ENCODE data around the gene BIVM.

BIVM gene

GRCh38 chr13:102812611-102813287, 13.8 kb downstream of the BIVM start:
- no peak overlapping the region for H3K4ac ChIP-seq (ENCODE audit: low read depth, low read length)

GRCh38 chr13:102814025-102814607, 15.2 kb downstream of the BIVM start:
- H3K23ac ChIP-seq (ENCODE audit: low read length) = no peak overlapping the region
- H3K18ac ChIP-seq (ENCODE audit: low read length) = no peak overlapping the region
- H3K27me3 ChIP-seq (ENCODE audit: insufficient read depth, low read length, poor library complexity) = peaks cover 1% of the 10 kb centered on the region
- H3K9ac ChIP-seq (ENCODE audit: low read length) = no peak overlapping the region
- no peak overlapping the region for H3K56ac ChIP-seq (ENCODE audit: low read length)
- H3K79me2 ChIP-seq (ENCODE audit: control insufficient read depth, insufficient read depth, low read length) = no peaks in the 10 kb centered on the region
- no peak overlapping the region for H3K4me2 ChIP-seq (ENCODE audit: low read length)
- H3K4ac ChIP-seq (ENCODE audit: low read depth, low read length) = no peak overlapping the region
- no peak overlapping the region for H2BK5ac ChIP-seq (ENCODE audit: low read length)
- no CpG with 5 or more reads among the region's 7 CpGs for WGBS (ENCODE audit: extremely low coverage, insufficient coverage, low lambda C conversion rate)
- no peak overlapping the region for H4K8ac ChIP-seq (ENCODE audit: low read depth, low read length)
- no peak overlapping the region for H3K27ac ChIP-seq (ENCODE audit: low read depth, low read length)
- H2BK120ac ChIP-seq (ENCODE audit: low read depth, low read length) = no peak overlapping the region
- no peak overlapping the region for H4K5ac ChIP-seq (ENCODE audit: low read length)
- H3K36me3 ChIP-seq (ENCODE audit: control insufficient read depth, insufficient read depth, low read length) = no peaks in the 10 kb centered on the region
- H3K4me1 ChIP-seq (ENCODE audit: control insufficient read depth, low read depth, low read length) = peaks cover 2% of the 10 kb centered on the region
- no peak overlapping the region for H2BK15ac ChIP-seq (replicated peaks; ENCODE audit: low read depth)
- no peak overlapping the region for H2AK5ac ChIP-seq (ENCODE audit: low read length)
- DNase-seq = no peak
- H3K79me1 ChIP-seq (ENCODE audit: low read length) = no peaks in the 10 kb centered on the region
- no peak overlapping the region for H3K4me3 ChIP-seq (ENCODE audit: low read length)

More at GRCh38 chr13:102812611-102813287, 13.8 kb downstream of the BIVM start:
- Histone ChIP-seq H2BK15ac (replicated peaks; ENCODE audit: low read depth) (no peak overlapping the region), H4K8ac (ENCODE audit: low read depth, low read length) (no peak overlapping the region), H3K9ac (ENCODE audit: low read length) (no peak overlapping the region), H2AK5ac (ENCODE audit: low read length) (no peak overlapping the region), H3K36me3 (ENCODE audit: control insufficient read depth, insufficient read depth, low read length) (no peaks in the 10 kb centered on the region), H3K56ac (ENCODE audit: low read length) (no peak overlapping the region), H3K4me2 (ENCODE audit: low read length) (no peak overlapping the region), H3K79me1 (ENCODE audit: low read length) (no peaks in the 10 kb centered on the region), H4K5ac (ENCODE audit: low read length) (no peak overlapping the region), H3K27ac (ENCODE audit: low read depth, low read length) (no peak overlapping the region), H3K18ac (ENCODE audit: low read length) (no peak overlapping the region), H3K79me2 (ENCODE audit: control insufficient read depth, insufficient read depth, low read length) (no peaks in the 10 kb centered on the region), H2BK120ac (ENCODE audit: low read depth, low read length) (no peak overlapping the region), H2BK5ac (ENCODE audit: low read length) (no peak overlapping the region), H3K23ac (ENCODE audit: low read length) (no peak overlapping the region), H3K4me3 (ENCODE audit: low read length) (no peak overlapping the region), H3K4me1 (ENCODE audit: control insufficient read depth, low read depth, low read length) (peaks cover 2% of the 10 kb centered on the region), H3K27me3 (ENCODE audit: insufficient read depth, low read length, poor library complexity) (peaks cover 1% of the 10 kb centered on the region)
- DNase-seq = peak; percentile 29

- Histone ChIP-seq H3K27ac (ENCODE audit: low read depth, low read length) (no peak overlapping the region), H2BK120ac (ENCODE audit: low read depth, low read length) (no peak overlapping the region), H3K18ac (ENCODE audit: low read length) (no peak overlapping the region), H2BK5ac (ENCODE audit: low read length) (no peak overlapping the region), H3K27me3 (ENCODE audit: insufficient read depth, low read length, poor library complexity) (peaks cover 1% of the 10 kb centered on the region), H3K9ac (ENCODE audit: low read length) (no peak overlapping the region), H2BK15ac (replicated peaks; ENCODE audit: low read depth) (no peak overlapping the region), H4K5ac (ENCODE audit: low read length) (no peak overlapping the region), H3K79me1 (ENCODE audit: low read length) (no peaks in the 10 kb centered on the region), H3K4ac (ENCODE audit: low read depth, low read length) (no peak overlapping the region), H3K36me3 (ENCODE audit: control insufficient read depth, insufficient read depth, low read length) (no peaks in the 10 kb centered on the region), H3K23ac (ENCODE audit: low read length) (no peak overlapping the region), H3K56ac (ENCODE audit: low read length) (no peak overlapping the region), H3K4me3 (ENCODE audit: low read length) (no peak overlapping the region), H3K4me1 (ENCODE audit: control insufficient read depth, low read depth, low read length) (peaks cover 2% of the 10 kb centered on the region), H4K8ac (ENCODE audit: low read depth, low read length) (no peak overlapping the region), H3K4me2 (ENCODE audit: low read length) (no peak overlapping the region), H2AK5ac (ENCODE audit: low read length) (no peak overlapping the region), H3K79me2 (ENCODE audit: control insufficient read depth, insufficient read depth, low read length) (no peaks in the 10 kb centered on the region)
- no CpG with 5 or more reads among the region's 6 CpGs for WGBS (ENCODE audit: extremely low coverage, insufficient coverage, low lambda C conversion rate)
- no peak for DNase-seq
Observed at GRCh38 chr13:102814793-102815192, 15.9 kb downstream of the BIVM start.

GRCh38 chr13:102815788-102816187, 16.9 kb downstream of the BIVM start:
- Histone ChIP-seq H3K79me2 (ENCODE audit: control insufficient read depth, insufficient read depth, low read length) (no peaks in the 10 kb centered on the region), H2BK120ac (ENCODE audit: low read depth, low read length) (no peak overlapping the region), H3K4ac (ENCODE audit: low read depth, low read length) (no peak overlapping the region), H3K4me2 (ENCODE audit: low read length) (no peak overlapping the region), H2AK5ac (ENCODE audit: low read length) (no peak overlapping the region), H3K4me1 (ENCODE audit: control insufficient read depth, low read depth, low read length) (peaks cover 2% of the 10 kb centered on the region), H3K23ac (ENCODE audit: low read length) (no peak overlapping the region), H2BK15ac (replicated peaks; ENCODE audit: low read depth) (no peak overlapping the region), H4K5ac (ENCODE audit: low read length) (no peak overlapping the region), H3K79me1 (ENCODE audit: low read length) (no peaks in the 10 kb centered on the region), H3K9ac (ENCODE audit: low read length) (no peak overlapping the region), H3K36me3 (ENCODE audit: control insufficient read depth, insufficient read depth, low read length) (no peaks in the 10 kb centered on the region), H4K8ac (ENCODE audit: low read depth, low read length) (no peak overlapping the region), H3K4me3 (ENCODE audit: low read length) (no peak overlapping the region), H3K27ac (ENCODE audit: low read depth, low read length) (no peak overlapping the region), H3K27me3 (ENCODE audit: insufficient read depth, low read length, poor library complexity) (peaks cover 1% of the 10 kb centered on the region), H3K18ac (ENCODE audit: low read length) (no peak overlapping the region), H2BK5ac (ENCODE audit: low read length) (no peak overlapping the region), H3K56ac (ENCODE audit: low read length) (peak overlapping the region; percentile 15)
- WGBS (ENCODE audit: extremely low coverage, insufficient coverage, low lambda C conversion rate) = no CpG with 5 or more reads among the region's 5 CpGs
- DNase-seq = no peak

GRCh38 chr13:102816708-102817107, 17.8 kb downstream of the BIVM start:
- Histone ChIP-seq H4K8ac (ENCODE audit: low read depth, low read length) (no peak overlapping the region), H3K79me2 (ENCODE audit: control insufficient read depth, insufficient read depth, low read length) (no peaks in the 10 kb centered on the region), H3K27ac (ENCODE audit: low read depth, low read length) (no peak overlapping the region), H3K4me3 (ENCODE audit: low read length) (no peak overlapping the region), H2AK5ac (ENCODE audit: low read length) (no peak overlapping the region), H3K18ac (ENCODE audit: low read length) (no peak overlapping the region), H3K4ac (ENCODE audit: low read depth, low read length) (no peak overlapping the region), H3K23ac (ENCODE audit: low read length) (no peak overlapping the region), H2BK5ac (ENCODE audit: low read length) (no peak overlapping the region), H2BK15ac (replicated peaks; ENCODE audit: low read depth) (no peak overlapping the region), H4K5ac (ENCODE audit: low read length) (no peak overlapping the region), H3K36me3 (ENCODE audit: control insufficient read depth, insufficient read depth, low read length) (no peaks in the 10 kb centered on the region), H3K9ac (ENCODE audit: low read length) (no peak overlapping the region), H3K79me1 (ENCODE audit: low read length) (no peaks in the 10 kb centered on the region), H3K27me3 (ENCODE audit: insufficient read depth, low read length, poor library complexity) (peaks cover 1% of the 10 kb centered on the region), H2BK120ac (ENCODE audit: low read depth, low read length) (no peak overlapping the region), H3K4me2 (ENCODE audit: low read length) (no peak overlapping the region), H3K4me1 (ENCODE audit: control insufficient read depth, low read depth, low read length) (peaks cover 2% of the 10 kb centered on the region), H3K56ac (ENCODE audit: low read length) (no peak overlapping the region)
- DNase-seq = no peak
- WGBS (ENCODE audit: extremely low coverage, insufficient coverage, low lambda C conversion rate) = no CpG with 5 or more reads among the region's 4 CpGs

GRCh38 chr13:102817241-102817640, 18.3 kb downstream of the BIVM start:
- Histone ChIP-seq H2BK15ac (replicated peaks; ENCODE audit: low read depth) (no peak overlapping the region), H4K8ac (ENCODE audit: low read depth, low read length) (no peak overlapping the region), H3K4me2 (ENCODE audit: low read length) (no peak overlapping the region), H3K27ac (ENCODE audit: low read depth, low read length) (no peak overlapping the region), H2BK5ac (ENCODE audit: low read length) (no peak overlapping the region), H3K79me2 (ENCODE audit: control insufficient read depth, insufficient read depth, low read length) (no peaks in the 10 kb centered on the region), H3K36me3 (ENCODE audit: control insufficient read depth, insufficient read depth, low read length) (no peaks in the 10 kb centered on the region), H3K79me1 (ENCODE audit: low read length) (no peaks in the 10 kb centered on the region), H3K27me3 (ENCODE audit: insufficient read depth, low read length, poor library complexity) (peaks cover 1% of the 10 kb centered on the region), H3K4me1 (ENCODE audit: control insufficient read depth, low read depth, low read length) (peaks cover 2% of the 10 kb centered on the region), H3K4ac (ENCODE audit: low read depth, low read length) (no peak overlapping the region), H2AK5ac (ENCODE audit: low read length) (no peak overlapping the region), H3K18ac (ENCODE audit: low read length) (no peak overlapping the region), H3K4me3 (ENCODE audit: low read length) (no peak overlapping the region), H3K56ac (ENCODE audit: low read length) (no peak overlapping the region), H3K23ac (ENCODE audit: low read length) (no peak overlapping the region), H4K5ac (ENCODE audit: low read length) (no peak overlapping the region), H2BK120ac (ENCODE audit: low read depth, low read length) (no peak overlapping the region), H3K9ac (ENCODE audit: low read length) (no peak overlapping the region)
- DNase-seq = no peak
- WGBS (ENCODE audit: extremely low coverage, insufficient coverage, low lambda C conversion rate) = no CpG with 5 or more reads among the region's 1 CpG
